Erythroblast (primary cell): ENCODE measurements around the gene ZNF521.

Experiments used
- GATA1 ChIP-seq: IDR thresholded peaks from 2 replicates; pipeline ENCODE4 v1.6.1; 2011; ENCODE audit warnings: low read depth, mild to moderate bottlenecking, control low read depth, low read length, moderate library complexity
- POLR2A ChIP-seq: IDR thresholded peaks from 2 replicates; pipeline ENCODE4 v1.6.1; 2011; ENCODE audit warnings: mild to moderate bottlenecking, low read length

- TF ChIP-seq POLR2A (no peak), GATA1 (no peak)
Observed at GRCh38 chr18:25016181-25016580, 335.8 kb downstream of the ZNF521 start.
